Neuron (in vitro differentiated cells): ENCODE results near the gene CPLANE2.
A peak's percentile ranks its signal among the peaks of the same experiment; 100 is the strongest.

ENCODE experiments used
- H2AFZ ChIP-seq: one replicate; pipeline ENCODE4 v1.6.1; 2013; ENCODE audit warnings: low read depth, mild to moderate bottlenecking, inconsistent platforms, low read length, moderate library complexity
- H3K27me3 ChIP-seq: one replicate; pipeline ENCODE4 v1.6.1; 2013; ENCODE audit warnings: low read length; ENCODE audit not compliant: insufficient read depth
- H3K36me3 ChIP-seq: one replicate; pipeline ENCODE4 v1.6.1; 2013; ENCODE audit warnings: low read length; ENCODE audit not compliant: insufficient read depth
- H3K4me1 ChIP-seq: one replicate; pipeline ENCODE4 v1.6.1; 2013; ENCODE audit warnings: low read length; ENCODE audit not compliant: insufficient read depth
- H3K4me3 ChIP-seq: 2 replicates; pipeline ENCODE4 v1.5.1; 2013; ENCODE audit warnings: mild to moderate bottlenecking, low read length, moderate library complexity
- H3K9me3 ChIP-seq: one replicate; pipeline ENCODE4 v1.6.1; 2013; ENCODE audit warnings: low read length

CPLANE2 gene

GRCh38 chr1:16207318-16208269 is 29.4 kb downstream of the CPLANE2 start:
- no peaks in the 10 kb centered on the region for H3K9me3 ChIP-seq
- peak overlapping the region; percentile 42 for H3K4me3 ChIP-seq
- peaks cover 3% of the 10 kb centered on the region for H3K27me3 ChIP-seq
- peaks cover 11% of the 10 kb centered on the region for H3K4me1 ChIP-seq
- peak overlapping the region; percentile 71 for H2AFZ ChIP-seq
- H3K36me3 ChIP-seq: no peaks in the 10 kb centered on the region

GRCh38 chr1:16206547-16207317 is 30.3 kb downstream of the CPLANE2 start:
- Histone ChIP-seq H3K9me3 (no peaks in the 10 kb centered on the region), H3K4me3 (peak overlapping the region; percentile 42), H2AFZ (peak overlapping the region; percentile 71), H3K27me3 (peaks cover 3% of the 10 kb centered on the region), H3K4me1 (peaks cover 8% of the 10 kb centered on the region), H3K36me3 (no peaks in the 10 kb centered on the region)

GRCh38 chr1:16205891-16206546 is 31.0 kb downstream of the CPLANE2 start:
- H3K27me3 ChIP-seq: peaks cover 3% of the 10 kb centered on the region
- peak overlapping the region; percentile 45 for H3K4me3 ChIP-seq
- H3K36me3 ChIP-seq: no peaks in the 10 kb centered on the region
- no peak overlapping the region for H2AFZ ChIP-seq
- peaks cover 8% of the 10 kb centered on the region for H3K4me1 ChIP-seq
- no peaks in the 10 kb centered on the region for H3K9me3 ChIP-seq

- Histone ChIP-seq H3K4me3 (no peak overlapping the region), H3K27me3 (no peaks in the 10 kb centered on the region), H2AFZ (no peak overlapping the region), H3K36me3 (no peaks in the 10 kb centered on the region), H3K9me3 (no peaks in the 10 kb centered on the region), H3K4me1 (peaks cover 8% of the 10 kb centered on the region)
These were observed 31.7 kb downstream of the CPLANE2 start for GRCh38 chr1:16205334-16205671.

- Histone ChIP-seq H3K4me1 (peaks cover 5% of the 10 kb centered on the region), H3K4me3 (no peak overlapping the region), H3K9me3 (no peaks in the 10 kb centered on the region), H2AFZ (no peak overlapping the region), H3K27me3 (no peaks in the 10 kb centered on the region), H3K36me3 (no peaks in the 10 kb centered on the region)
These were observed 32.2 kb downstream of the CPLANE2 start for GRCh38 chr1:16204634-16205333.

GRCh38 chr1:16204216-16204615 is 32.8 kb downstream of the CPLANE2 start:
- Histone ChIP-seq H3K9me3 (no peaks in the 10 kb centered on the region), H2AFZ (no peak overlapping the region), H3K36me3 (no peaks in the 10 kb centered on the region), H3K4me3 (no peak overlapping the region), H3K4me1 (peaks cover 2% of the 10 kb centered on the region), H3K27me3 (no peaks in the 10 kb centered on the region)

- no peaks in the 10 kb centered on the region for H3K27me3 ChIP-seq
- no peak overlapping the region for H3K4me3 ChIP-seq
- H3K9me3 ChIP-seq: no peaks in the 10 kb centered on the region
- no peak overlapping the region for H2AFZ ChIP-seq
- no peaks in the 10 kb centered on the region for H3K36me3 ChIP-seq
- peaks cover 2% of the 10 kb centered on the region for H3K4me1 ChIP-seq
These were observed 33.4 kb downstream of the CPLANE2 start for GRCh38 chr1:16203550-16203949.

- H3K36me3 ChIP-seq: no peaks in the 10 kb centered on the region
- no peaks in the 10 kb centered on the region for H3K9me3 ChIP-seq
- H3K4me3 ChIP-seq: no peak overlapping the region
- H2AFZ ChIP-seq: no peak overlapping the region
- peaks cover 2% of the 10 kb centered on the region for H3K4me1 ChIP-seq
- no peaks in the 10 kb centered on the region for H3K27me3 ChIP-seq
These were observed 34.4 kb downstream of the CPLANE2 start for GRCh38 chr1:16202281-16203210.

- Histone ChIP-seq H3K9me3 (no peaks in the 10 kb centered on the region), H3K4me1 (no peaks in the 10 kb centered on the region), H2AFZ (no peak overlapping the region), H3K4me3 (no peak overlapping the region), H3K27me3 (no peaks in the 10 kb centered on the region), H3K36me3 (no peaks in the 10 kb centered on the region)
These were observed 37.3 kb downstream of the CPLANE2 start for GRCh38 chr1:16199700-16200099.

- no peaks in the 10 kb centered on the region for H3K4me1 ChIP-seq
- no peak overlapping the region for H2AFZ ChIP-seq
- H3K36me3 ChIP-seq: no peaks in the 10 kb centered on the region
- H3K9me3 ChIP-seq: no peaks in the 10 kb centered on the region
- H3K27me3 ChIP-seq: no peaks in the 10 kb centered on the region
- no peak overlapping the region for H3K4me3 ChIP-seq
These were observed 37.9 kb downstream of the CPLANE2 start for GRCh38 chr1:16199157-16199501.

- Histone ChIP-seq H2AFZ (no peak overlapping the region), H3K27me3 (no peaks in the 10 kb centered on the region), H3K4me1 (no peaks in the 10 kb centered on the region), H3K36me3 (no peaks in the 10 kb centered on the region), H3K4me3 (no peak overlapping the region), H3K9me3 (no peaks in the 10 kb centered on the region)
These were observed 38.4 kb downstream of the CPLANE2 start for GRCh38 chr1:16198444-16199156.
